ENCODE results near the gene PPP2CA.
"Not testable (repeated sequence)": the region's sequence is repeated elsewhere in the genome, so short reads cannot be mapped to it uniquely, and the experiment has no call there.

The PPP2CA gene

DNA sequence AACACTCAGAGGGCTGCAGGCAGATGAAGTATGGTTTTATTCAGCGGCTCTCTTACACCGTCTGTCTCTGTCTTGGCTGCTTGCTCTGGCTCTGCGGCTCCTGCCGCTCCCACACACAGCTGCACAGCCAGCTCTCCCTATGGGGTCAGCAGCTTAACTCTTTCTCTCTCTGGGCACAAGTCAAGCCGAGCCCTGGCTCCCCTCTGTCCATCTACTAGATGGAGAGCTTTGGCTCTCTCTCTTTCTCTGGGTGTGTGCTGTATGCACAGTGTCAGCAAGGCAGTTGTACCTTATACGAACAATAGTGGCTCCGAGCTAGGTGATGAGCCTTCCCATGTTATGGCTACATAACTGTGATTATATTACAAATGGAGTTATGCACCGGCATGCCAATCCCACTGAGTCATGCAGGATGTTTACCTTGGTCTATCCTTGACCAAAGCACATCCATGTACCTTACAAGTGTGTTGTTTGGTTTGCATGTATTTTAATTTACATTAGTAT is 19.3 kb upstream of the PPP2CA start:
- DNase-seq: no peak

DNA sequence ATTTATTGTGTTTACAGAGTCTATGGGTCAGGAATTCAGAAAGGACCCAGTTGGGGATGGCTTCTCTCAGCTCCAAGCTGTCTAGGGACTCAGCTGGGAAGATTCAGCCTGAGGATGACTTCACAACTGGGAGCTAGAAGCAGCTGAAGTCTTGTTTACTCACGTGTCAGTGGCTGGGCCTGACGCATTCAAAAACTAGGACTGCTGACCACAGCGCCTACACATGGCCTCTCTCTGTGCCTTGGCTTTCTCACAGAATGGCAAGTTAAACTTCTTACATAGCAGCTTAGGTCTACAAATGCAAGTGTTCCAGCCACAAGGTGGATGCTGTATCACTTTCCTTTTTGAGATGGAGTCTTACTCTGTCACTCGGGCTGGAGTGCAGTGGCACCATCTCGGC is 16.3 kb upstream of the PPP2CA start:
- DNase-seq: no peak

DNA sequence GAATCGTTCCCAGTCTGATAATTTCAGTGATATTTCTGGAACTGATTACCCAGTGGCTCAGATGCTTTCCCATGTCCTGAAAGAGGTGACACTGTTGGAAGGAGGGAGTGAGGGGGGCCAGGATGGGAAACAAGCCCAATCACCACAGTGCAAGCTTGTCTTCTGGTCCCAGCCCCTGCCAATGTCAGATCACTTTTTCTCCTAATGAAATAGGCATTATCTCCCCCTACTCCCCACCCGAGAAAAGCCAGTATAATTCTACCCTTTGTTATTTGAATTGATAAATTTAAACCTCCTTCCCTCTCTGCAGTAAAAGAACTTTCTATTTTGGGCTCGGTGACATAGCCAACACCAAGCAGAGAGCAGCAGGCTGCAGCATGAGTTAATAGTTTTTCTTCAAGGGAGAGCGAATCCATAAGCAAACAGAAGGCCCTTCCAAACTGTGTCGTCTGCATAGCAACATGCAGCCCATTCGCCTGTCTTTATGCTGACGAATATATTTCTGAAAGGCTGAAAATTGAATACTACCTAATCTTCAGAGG is 14.6 kb upstream of the PPP2CA start:
- peak; percentile 7 for DNase-seq

DNA sequence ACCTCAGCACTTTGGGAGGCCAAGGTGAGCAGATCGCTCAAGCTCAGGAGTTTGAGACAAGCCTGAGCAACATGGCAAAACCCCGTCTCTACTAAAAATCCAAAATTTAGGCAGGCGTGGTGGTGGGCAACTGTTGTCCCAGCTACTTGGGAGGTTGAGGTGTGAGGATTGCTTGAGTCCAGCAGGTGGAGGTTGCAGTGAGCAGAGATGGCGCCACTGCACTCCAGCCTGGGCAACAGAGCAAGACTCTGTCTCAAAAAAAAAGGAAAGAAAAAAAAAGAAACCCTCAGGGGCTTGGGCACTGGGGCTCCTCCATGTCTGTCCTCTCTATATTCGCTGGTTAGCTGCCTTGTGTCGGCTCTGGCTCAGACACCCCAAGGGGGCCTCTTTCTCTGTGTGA is 10.9 kb upstream of the PPP2CA start:
- DNase-seq: no peak

DNA sequence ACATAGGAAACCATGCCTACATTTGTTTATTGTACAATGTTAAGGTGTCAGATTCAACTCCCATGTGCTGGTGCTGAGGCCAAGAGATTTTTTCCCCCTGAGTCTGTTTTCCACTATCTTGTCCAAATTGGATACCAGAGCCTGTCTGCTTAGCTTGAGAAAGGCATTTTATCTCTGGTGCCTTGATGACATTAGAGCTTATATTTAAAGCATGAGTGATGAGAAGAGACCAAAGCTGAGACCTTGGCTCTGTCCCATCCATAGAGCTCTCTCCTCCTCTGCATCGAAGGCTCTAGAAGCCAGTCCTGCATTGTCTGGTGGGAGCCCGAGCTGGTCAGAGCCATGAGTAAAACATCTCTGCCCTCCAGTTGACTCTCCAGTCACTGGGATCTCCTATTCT is 10.4 kb upstream of the PPP2CA start:
- DNase-seq: no peak

DNA sequence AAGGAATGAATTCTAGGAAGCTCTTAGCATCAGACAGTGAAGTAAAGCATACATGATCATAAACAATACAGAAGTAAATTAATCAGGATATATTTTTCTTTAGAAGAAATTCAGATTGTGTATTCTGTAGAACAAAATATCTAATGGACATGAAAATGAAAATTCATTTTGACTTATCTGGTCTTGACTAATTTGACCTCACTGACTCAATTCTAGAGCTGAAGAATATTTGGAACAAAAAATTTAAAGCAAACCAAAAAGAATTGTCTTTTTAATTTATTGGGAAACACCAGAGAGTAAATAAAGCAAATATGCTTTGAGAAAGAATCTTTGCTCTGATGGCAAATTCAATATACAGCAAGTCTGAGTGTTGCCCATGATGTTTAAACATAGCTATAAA is 2.8 kb upstream of the PPP2CA start:
- no peak for DNase-seq

DNA sequence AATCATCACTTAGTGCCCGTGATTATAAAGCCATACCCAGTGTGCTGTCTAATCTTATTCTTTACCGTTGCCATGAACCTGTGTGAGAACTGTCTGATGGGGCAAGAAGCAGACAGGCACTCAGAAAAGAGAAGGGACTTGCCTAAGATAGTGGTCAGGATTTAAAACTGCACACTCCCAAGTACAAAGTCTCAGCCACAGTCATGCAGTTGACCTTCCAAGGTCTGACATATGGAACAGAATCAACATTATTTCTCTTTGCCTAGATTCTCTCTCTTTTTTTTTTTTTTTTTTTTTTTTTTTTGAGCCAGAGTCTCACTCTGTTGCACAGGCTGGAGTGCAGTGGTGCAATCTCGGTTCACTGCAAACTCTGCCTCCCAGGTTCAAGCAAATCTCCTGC is 1.9 kb upstream of the PPP2CA start:
- no peak for DNase-seq

DNA sequence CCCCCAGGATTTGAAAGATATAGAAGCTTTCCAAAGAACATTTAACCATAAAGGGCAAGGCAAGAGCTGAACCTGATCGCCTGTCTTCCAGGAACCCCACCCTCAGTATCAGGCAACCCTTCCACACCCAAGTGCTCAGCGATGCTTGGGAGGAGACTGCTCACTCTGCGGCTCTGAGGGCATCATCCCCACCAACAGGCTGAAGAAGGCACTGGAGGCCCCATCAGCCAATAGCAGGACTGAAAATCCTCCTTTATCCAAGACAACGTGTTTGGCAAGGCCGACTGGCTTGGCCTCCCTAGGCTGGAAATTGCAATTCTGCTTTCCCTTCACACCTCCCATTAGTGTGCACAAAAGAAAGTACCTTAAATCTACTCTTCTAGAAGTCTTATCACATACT is 1.4 kb upstream of the PPP2CA start:
- DNase-seq: peak; percentile 22

DNA sequence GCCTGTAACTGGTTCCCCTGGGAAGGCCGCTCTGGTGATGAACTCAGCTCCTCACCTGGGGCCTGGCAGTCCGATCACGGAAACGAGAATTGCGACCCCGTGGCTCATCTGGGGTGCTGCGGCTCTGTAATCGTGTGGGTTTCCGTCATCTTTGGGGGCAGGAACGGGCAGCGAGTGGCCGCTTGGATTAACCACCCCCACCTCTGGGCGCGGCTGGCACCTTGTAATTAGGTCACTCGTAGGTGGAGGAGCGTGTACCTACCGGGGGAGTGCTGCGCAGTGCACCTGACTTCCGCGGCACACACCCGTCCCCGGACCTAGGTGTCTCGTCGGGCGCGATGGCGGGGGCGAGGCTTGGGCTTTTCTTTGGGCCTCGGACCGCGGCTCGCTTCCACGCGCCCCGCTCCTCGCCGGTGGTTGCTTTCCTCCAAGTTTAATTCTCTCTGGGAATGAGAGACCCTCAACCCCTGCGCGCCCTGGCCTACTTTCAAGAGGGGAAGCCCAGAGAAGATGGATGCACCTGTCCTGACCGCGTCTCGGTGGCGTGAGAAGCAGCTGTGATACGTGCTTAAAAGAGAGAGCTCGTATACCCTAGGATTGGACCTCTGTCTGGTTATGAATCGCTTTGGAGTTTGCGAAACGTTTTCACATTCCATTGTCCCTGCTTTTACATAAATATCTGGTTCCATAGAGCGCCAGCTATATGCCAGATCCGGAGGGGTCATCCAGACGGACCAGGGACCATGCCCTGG is 744 bp upstream of the PPP2CA start:
- DNase-seq: peak; percentile 69

DNA sequence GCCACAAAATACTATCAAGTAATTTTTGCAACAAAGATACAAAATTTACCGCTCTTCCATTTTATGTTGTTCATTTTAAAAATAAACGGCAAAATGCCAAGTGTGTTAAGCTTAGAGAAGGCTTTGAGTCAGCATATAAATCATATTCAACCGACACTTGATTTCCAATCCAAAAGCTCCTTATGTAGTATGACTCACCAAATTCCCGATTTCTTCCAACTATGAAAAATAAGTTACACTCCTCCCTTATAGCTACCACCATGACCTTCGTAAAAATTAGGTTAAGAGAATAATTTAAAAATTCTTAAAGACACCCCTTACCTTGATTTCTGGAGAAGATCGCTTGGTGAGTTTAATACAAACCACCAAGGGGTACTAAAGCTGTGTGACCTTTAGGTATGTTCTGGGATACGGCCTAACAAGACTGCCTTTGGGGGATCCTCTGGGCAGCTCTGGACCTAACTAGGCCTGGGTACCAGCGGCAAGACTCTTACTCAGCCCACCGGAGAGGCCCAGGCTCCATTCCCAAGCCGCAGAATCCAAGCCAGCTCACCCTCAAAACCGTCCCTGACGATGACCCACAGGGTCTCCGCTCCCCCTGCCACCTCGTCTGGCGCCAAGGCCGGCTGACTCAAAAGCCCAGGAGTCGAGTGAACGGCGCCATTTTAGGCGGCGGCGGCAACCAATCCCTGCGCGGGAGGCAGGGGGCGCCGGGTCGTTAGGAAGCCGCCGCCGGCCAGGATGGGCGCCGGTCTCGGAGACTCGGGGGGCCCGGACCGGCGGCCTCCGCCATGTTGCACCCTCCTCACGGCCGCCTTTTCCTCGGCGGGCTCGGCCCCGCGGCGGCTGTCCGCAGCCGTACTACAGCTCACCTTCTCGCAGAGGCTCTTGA is 739 bp downstream of the PPP2CA start:
- DNase-seq: no peak

DNA sequence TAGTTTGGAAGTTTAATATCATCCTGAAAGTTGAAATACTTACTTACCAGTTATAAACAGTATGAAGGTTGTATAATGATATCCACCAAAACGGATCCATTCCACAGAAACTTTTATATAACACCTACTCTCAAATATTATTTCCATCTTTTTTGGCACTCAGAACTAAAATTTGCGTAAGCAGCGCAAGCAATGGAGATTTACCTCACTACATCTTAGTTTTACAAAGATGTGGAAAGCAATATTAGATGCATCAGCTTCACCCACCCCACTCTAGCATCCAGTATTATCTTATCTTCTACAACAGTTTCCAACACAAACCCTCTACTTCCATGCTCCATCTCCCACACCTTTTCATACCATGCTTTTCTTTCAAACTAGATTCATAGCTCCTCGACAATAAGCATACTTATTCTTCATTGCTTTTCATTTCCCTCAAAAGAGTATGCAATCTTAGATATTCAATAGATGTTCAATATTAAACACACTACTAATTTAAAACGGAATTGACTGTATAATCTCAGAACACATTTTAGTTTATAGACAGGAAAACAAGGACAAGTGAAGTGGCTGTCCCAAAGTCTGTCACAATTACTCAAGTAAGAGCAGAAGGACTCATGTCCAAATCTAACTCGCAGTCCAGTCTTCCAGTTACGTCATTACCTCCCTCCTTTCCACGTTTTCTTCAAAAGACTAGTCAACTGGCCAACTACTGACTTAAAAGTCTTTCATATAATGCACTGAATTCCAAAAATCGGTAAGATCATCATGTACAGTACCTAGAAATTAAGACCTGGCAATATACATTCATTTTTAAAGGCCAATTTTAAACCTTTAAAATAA is 2.2 kb downstream of the PPP2CA start:
- no peak for DNase-seq

DNA sequence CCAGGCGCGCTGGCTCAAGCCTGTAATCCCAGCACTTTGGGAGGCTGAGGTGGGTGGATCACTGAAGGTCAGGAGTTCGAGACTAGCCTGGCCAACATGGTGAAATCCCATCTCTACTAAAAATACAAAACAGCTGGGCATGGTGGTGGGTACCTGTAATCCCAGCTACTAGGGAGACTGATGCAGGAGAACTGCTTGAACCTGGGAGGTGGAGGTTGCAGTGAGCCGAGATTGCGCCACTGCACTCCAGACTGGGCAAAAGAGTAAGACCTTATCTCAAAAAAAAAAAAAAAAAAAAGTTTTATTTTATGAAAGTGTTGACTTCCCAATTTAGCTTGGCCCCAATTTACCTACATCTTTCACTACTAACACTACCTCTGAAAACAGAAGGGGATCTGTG is 4.2 kb downstream of the PPP2CA start:
- DNase-seq: not testable (repeated sequence)

DNA sequence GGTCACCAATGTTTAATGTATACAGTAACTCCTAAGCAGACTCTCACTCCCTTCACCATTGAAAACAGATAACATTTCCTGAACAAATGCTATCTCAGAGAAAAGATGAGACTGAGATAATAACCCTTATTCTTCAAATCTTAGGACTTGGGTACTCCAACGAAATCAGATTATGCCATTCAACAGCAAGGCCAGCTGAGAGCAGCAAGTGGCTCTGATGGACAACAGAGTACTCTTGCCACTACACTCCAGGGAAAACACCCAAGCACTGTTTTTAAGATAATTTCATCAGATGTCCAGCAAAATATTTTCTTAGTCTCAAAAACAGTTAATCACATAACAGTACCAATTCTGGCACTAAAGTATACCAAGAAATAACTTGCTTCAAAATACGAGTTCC is 10.1 kb downstream of the PPP2CA start:
- no peak for DNase-seq

DNA sequence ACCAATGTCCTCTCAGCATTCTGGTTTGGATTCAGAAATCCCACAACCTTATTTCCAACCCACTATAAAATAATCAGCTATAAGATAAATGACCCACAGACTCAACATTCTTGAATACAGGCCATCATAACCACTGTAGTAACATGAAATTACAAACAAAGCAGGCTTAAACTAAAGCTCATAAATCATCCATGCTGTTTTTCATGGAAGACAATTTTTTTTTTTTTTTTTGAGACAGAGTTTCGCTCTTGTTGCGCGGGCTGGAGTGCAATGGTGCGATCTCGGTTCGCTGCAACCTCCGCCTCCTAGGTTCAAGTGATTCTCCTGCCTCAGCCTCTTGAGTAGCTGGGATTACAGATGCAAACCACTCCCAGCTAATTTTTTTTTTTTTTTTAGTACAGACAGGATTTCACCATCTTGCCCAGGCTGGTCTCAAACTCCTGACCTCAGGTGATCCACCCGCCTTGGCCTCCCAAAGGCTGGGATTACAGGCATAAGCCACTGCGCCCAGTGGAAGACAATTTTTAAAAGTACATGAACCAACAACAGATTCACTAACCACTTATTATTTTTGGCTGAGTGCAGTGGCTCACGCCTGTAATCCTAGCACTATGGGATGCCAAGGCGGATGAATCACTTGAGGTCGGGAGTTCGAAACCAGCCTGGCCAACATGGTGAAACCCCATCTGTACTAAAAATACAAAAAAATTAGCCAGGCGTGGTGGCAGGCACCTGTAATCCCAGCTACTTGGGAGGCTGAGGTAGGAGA is 14.4 kb downstream of the PPP2CA start:
- not testable (repeated sequence) for DNase-seq

DNA sequence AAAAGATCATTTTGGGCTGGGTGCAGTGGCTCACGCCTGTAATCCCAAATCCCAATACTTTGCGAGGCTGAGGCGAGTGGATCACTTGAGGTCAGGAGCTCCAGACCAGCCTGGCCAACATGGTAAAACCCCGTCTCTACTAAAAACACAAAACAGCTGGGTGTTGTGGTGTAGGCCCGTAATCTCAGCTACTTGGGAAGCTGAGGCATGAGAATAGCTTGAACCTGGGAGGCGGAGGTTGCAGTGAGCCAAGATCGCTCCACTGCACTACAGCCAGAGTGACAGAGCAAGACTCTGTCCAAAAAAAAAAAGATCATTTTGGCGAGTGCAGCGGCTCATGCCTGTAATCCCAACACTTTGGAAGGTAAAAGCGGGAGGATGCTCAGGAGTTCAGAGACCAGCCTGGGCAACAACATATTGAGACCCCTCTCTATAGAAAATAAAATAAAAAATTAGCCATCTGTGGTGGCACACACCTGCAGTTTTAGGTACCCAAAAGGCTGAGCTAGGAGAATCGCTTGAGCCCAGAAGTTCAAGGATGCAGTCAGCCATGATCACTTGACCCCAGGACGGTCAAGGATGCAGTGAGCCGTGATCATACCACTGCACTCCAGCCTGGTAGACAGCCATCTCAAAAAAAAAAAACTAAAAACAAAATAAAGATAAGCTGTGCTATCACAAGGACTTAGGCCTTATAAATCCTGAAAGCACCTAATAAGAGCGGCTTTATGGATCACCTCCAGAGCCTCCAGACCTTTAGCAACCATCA is 16.2 kb downstream of the PPP2CA start:
- no peak for DNase-seq

DNA sequence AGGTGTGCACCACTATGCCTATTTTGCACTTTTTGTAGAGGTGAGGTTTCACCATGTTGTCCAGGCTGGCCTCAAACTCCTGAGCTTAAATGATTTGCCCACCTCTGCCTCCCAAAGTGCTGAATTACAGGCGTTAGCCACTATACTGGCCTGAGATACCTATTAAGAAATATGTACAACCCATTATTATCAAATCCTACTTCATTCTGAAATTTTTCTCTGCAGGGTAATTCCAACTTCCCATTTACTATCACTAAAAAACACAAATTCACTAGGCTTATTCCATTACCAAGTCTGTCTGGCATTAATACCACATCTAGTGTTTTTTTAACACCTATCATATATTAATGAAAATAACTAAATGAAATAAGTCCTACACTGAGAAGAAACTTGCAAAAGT is 18.2 kb downstream of the PPP2CA start:
- no peak for DNase-seq

DNA sequence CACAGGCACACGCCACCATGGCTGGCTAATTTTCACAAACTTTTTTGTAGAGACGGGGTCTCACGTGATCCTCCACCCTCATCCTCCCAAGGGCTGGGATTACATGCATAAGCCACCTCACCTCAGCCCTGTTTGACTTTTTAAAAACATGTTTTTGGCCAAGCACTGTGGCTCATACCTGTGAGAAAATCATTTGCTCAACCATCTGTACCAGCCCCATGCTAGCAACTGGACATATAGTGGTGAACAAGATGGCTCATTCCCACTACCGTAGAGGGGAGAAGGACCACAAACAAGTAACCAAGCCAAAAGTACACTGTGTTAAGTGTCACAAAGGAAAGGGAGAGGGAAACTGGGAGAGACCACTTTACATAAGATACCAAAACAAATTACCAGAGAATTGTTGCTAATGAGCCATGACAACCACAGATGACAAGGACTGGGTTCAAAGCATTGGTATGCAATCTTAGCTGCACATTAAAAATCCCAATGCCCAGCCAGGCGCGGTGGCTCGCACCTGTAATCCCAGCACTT is 19.2 kb downstream of the PPP2CA start:
- DNase-seq: no peak

DNA sequence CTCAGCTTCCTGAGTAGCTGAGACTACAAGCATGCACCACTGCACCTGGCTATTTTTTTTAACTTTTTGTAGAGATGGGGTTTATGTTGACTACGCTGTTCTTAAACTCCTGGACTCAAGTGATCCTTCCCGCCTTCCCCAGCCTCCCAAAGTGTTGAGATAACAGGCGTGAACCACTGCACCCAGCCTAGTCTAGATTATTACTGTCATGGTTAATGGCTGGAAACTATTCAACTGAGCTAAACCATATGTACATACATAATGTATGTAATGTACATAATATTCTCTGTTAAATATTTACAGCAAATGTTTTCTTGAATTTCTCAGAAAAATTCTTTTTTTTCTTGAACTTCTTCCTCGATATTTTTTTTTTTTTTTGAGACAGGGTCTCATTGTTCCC is 21.3 kb downstream of the PPP2CA start:
- DNase-seq: no peak

DNA sequence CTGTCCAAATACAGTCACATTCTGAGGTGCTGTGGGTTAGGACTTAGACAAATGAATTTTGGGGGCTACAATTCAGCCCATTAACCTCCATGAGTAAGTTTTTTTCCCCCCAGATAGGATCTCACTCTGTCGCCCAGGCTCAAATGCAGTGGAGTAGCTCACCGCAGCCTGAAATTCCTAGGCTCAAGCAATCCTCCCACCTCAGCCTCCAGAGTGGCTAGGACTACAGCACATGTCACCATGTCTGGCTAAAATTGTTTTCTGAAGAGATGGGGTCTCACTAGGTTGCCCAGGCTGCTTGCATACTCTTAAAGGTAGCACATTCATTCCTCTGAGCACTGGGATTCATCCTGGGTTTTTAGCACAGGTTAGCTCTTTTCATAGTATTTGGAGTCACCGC is 22.2 kb downstream of the PPP2CA start:
- DNase-seq: no peak

DNA sequence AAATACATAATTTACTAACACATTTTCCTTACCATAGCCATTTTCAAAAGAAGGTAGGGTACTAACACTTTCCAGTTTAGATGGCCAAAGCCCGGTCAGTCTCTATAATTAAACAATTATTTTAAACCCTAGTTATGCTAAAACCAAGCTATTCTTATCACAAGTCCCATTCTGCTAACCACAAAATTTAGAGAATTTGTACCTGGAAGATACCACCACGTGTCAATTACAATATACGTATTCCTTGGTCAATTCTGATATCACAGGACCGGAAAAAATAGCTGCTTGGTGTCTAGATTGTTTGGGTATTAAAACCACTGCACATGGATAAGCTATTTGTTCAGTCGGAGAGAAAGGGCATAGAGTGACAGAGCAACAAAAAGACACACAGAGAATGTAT is 30.2 kb downstream of the PPP2CA start:
- DNase-seq: no peak

DNA sequence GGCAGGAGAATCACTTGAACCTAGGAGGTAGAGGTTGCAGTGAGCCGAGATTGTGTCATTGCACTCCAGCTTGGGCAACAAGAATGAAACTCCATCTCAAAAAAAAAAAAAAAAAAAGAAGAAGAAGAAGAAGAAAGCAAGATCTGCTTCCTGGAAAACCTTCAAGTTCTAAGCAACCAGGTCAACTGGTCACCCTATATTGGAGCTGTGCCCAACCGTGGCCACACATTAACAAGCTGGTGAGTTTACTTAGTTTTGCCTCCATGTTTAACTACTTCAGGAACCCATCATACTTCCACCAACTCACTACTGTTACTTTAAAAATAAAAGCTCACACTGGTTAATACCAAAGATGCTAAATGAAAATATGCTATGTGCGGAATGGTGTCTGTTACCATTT is 36.8 kb downstream of the PPP2CA start:
- no peak for DNase-seq
